IPS-15b (cell line): ENCODE data around the gene CRP.
"Not testable (repeated sequence)": the region's sequence is repeated elsewhere in the genome, so short reads cannot be mapped to it uniquely, and the experiment has no call there.

Experiments
- H3K27me3 ChIP-seq: one replicate; pipeline ENCODE4 v1.6.1; 2013; ENCODE audit warnings: low read length; ENCODE audit not compliant: control insufficient read depth, insufficient read depth
- H3K36me3 ChIP-seq: one replicate; pipeline ENCODE4 v1.6.1; 2013; ENCODE audit warnings: low read length; ENCODE audit not compliant: control insufficient read depth, insufficient read depth
- H3K4me1 ChIP-seq: one replicate; pipeline ENCODE4 v1.6.1; 2013; ENCODE audit warnings: mild to moderate bottlenecking, low read length; ENCODE audit not compliant: control insufficient read depth, insufficient read depth
- H3K4me3 ChIP-seq: one replicate; pipeline ENCODE4 v1.5.1; 2013; ENCODE audit warnings: low read depth, low read length
- H3K9ac ChIP-seq: one replicate; pipeline ENCODE4 v1.6.1; 2013; ENCODE audit warnings: low read depth, mild to moderate bottlenecking, low read length
- H3K9me3 ChIP-seq: one replicate; pipeline ENCODE4 v1.6.1; 2013; ENCODE audit warnings: mild to moderate bottlenecking, low read length; ENCODE audit not compliant: control insufficient read depth, insufficient read depth

CRP gene

DNA sequence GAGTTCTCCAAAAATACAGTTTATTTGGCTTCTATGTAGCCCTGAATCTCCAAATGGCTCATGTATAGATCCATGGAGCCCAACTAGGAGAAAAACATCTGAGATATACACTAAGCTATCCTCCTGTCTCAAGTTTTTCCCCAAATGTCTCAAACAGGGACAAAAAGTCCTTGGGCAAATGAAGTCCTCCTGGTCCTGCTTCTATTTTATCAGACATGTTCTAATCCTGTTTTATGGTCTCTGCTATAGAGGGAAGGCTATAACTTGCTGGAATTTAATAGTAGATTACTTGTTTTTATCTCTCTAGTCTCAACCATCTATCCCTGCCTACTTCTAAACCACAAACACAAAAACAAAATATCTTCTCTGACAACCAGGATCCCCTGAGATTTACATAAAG, 26.9 kb downstream of the CRP start:
- no peak overlapping the region for H3K4me3 ChIP-seq
- H3K27me3 ChIP-seq: no peaks in the 10 kb centered on the region
- no peaks in the 10 kb centered on the region for H3K36me3 ChIP-seq
- H3K9me3 ChIP-seq: no peaks in the 10 kb centered on the region
- H3K9ac ChIP-seq: no peak overlapping the region
- no peaks in the 10 kb centered on the region for H3K4me1 ChIP-seq

DNA sequence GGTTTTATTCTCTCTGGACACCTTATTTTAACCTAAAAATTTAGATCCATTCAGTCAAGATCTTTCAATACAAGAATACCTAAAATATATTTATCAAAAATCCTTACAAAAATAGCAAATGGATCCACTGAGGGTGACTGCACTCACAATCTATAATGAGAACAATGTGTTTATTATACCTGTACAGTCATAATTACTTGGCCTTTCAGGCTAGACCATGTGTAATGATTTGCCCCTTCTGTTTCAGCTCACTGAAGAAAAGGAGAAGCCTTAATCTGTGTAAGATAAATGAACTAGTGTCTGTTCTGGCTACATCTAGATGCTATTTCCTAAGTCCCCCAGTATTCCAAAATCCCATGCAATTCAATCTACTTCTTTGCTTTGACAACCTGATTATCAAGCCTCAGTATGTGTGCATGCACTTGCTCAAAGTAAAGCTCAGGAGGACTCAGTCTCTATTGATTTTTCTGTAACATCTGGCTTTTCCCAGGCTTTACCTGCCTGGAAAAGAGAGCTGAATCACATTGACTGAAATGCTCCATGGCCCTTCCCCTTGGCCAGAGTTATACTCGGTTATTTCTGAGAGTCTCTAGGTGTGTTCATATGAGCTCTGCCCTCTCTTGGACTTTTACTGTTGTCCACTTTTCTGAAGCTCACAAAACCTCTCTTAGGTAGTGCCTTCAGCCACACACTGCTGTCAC, 27.6 kb downstream of the CRP start:
- no peak overlapping the region for H3K4me3 ChIP-seq
- H3K9ac ChIP-seq: no peak overlapping the region
- H3K9me3 ChIP-seq: no peaks in the 10 kb centered on the region
- H3K27me3 ChIP-seq: no peaks in the 10 kb centered on the region
- no peaks in the 10 kb centered on the region for H3K4me1 ChIP-seq
- H3K36me3 ChIP-seq: no peaks in the 10 kb centered on the region

DNA sequence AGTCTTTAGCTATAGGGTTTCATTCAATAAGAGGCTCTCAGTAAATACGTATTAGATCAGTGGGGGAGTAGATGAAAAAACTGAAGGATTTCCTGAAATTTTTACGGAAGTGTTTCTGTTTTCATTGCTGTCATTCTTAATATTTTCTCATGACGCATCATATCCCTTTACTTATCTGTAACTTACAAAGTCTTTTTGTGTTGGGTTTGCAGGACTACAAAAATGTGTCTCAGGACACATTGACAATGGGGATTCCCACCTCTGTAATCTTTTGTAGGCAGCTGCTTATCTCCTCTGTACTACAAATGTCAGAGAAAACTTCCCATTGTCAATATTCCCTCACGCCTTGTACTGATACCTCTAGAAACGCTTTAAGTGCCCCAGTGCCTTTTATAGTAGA, 35.5 kb downstream of the CRP start:
- Histone ChIP-seq H3K4me3 (no peak overlapping the region), H3K27me3 (no peaks in the 10 kb centered on the region), H3K9ac (no peak overlapping the region), H3K4me1 (no peaks in the 10 kb centered on the region), H3K36me3 (no peaks in the 10 kb centered on the region), H3K9me3 (no peaks in the 10 kb centered on the region)

DNA sequence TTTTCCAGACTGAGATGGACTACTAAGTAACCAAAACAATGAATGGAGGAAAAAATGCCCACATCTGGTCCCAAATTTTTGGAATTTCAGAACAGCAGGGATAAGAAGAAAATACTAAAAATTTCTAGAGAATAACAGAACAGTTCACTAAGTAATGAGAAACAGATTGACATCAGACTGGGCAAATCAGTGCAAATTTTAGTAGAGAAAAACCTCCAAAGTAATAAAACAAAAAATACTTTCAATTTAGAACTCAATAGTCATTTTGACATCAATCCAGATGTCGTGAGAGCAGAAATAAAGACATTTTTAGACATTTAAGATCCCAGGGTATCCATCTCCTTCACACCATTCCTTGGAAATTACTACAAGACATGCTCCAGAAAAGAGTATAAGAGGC, 39.3 kb downstream of the CRP start:
- Histone ChIP-seq H3K27me3 (no peaks in the 10 kb centered on the region), H3K4me1 (no peaks in the 10 kb centered on the region), H3K9me3 (no peaks in the 10 kb centered on the region), H3K4me3 (no peak overlapping the region), H3K36me3 (no peaks in the 10 kb centered on the region), H3K9ac (no peak overlapping the region)

DNA sequence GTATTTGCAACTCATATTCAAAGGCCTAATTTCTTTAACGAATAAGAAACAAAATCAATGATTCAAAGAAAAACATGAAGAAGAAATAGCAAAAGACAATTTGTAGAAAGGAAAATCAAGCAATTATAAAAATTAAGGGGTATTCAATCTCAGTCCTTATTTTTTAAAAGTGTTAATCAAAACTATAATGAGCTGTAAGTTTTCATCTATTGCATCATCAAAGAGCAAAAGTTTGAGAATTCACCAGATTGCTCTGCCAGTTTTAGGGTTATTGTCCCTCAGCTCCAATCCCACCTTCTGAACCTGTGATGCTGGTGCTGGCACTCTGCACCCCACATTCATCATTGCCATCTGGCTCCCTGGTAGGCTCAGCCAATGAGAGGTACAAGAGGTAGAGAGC, 42.0 kb downstream of the CRP start:
- H3K36me3 ChIP-seq, H3K27me3 ChIP-seq, H3K4me3 ChIP-seq, H3K9me3 ChIP-seq, H3K9ac ChIP-seq, H3K4me1 ChIP-seq: not testable (repeated sequence)

DNA sequence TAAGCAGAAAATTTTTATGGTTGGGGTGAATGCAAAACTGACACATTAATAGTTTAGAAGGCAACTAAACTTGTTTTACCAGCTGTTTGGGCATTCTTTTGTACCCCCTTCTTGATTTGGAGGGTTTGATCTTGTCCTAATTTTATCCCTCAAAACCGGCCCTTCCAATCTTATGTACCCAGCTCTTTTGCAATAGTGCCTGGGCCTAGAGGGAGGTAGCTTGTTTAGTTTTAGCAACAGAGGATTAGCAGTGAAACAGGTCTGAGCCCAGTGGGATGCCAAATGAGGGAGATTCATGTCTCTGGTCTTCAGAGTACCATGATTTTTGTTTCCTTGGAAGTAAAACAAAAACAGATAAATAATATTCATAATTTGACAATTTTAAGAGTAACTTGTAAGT, 45.1 kb downstream of the CRP start:
- no peak overlapping the region for H3K9ac ChIP-seq
- H3K4me1 ChIP-seq: no peaks in the 10 kb centered on the region
- H3K4me3 ChIP-seq: no peak overlapping the region
- H3K9me3 ChIP-seq: no peaks in the 10 kb centered on the region
- H3K27me3 ChIP-seq: no peaks in the 10 kb centered on the region
- no peaks in the 10 kb centered on the region for H3K36me3 ChIP-seq

DNA sequence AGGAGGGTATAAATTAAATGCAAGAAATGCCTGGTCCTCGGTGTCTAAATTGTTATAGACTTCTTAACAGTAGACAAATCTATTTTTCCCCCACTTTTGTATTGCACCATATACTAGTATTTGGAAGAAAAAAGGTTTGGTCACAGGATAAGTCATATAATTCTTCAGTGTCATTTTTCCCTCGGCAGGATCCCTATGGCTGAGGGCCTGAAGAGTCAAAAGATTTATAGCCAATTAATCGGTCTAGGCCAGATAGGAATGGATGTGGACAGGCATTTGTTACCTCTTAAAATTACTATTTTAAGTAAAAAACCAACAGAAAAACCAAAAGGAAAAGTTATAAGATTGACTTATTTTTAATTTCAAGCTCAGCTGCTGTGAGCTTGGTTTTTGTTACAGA, 45.6 kb downstream of the CRP start:
- Histone ChIP-seq H3K27me3 (no peaks in the 10 kb centered on the region), H3K4me1 (no peaks in the 10 kb centered on the region), H3K4me3 (no peak overlapping the region), H3K9ac (no peak overlapping the region), H3K9me3 (no peaks in the 10 kb centered on the region), H3K36me3 (no peaks in the 10 kb centered on the region)

DNA sequence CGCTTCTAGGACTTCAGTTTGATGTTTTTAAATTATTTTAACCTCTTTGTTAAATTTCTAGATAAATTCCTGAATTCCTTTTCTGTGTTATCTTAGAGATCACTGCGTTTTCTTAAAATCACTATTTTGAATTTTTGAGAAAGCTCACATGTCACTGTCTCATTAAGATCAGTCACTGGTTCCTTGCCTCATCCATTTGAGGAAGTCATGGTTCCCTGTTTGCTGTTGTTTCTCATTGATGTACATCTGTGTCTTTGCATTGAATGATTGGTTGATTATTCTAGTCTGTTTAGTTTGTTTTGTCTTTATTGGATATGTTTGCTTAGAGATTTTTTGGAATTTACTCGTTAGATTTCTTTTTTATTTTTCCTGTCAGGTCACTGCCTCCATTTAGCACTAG, 50.1 kb downstream of the CRP start:
- Histone ChIP-seq H3K4me3 (no peak overlapping the region), H3K9ac (no peak overlapping the region), H3K4me1 (no peaks in the 10 kb centered on the region), H3K9me3 (no peaks in the 10 kb centered on the region), H3K36me3 (no peaks in the 10 kb centered on the region), H3K27me3 (no peaks in the 10 kb centered on the region)

DNA sequence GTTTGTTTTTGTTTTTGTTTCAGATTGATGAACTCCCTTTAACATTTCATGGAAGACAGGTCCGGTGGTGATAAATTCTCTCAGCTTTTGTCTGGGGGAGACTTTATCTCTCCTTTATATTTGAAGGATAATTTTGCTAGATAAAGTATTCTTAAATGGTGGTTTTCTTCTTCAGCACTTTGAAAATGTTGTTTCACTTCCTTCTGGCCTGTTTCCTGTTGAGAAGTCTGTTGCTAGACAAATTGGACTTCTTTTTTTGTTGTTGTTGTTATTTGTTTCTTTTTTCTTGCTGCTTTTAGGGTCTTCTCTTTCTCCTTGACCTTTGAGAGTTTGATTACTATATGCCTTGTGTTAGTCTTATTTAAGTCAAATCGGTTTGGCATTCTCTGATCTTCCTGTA, 50.8 kb downstream of the CRP start:
- H3K27me3 ChIP-seq: no peaks in the 10 kb centered on the region
- no peaks in the 10 kb centered on the region for H3K4me1 ChIP-seq
- H3K36me3 ChIP-seq: no peaks in the 10 kb centered on the region
- no peaks in the 10 kb centered on the region for H3K9me3 ChIP-seq
- no peak overlapping the region for H3K9ac ChIP-seq
- no peak overlapping the region for H3K4me3 ChIP-seq
